Colonic mucosa (tissue), 4 donors: Measurements from ENCODE around the gene GCSAML. TPM values are rescaled to one million over a fixed set of nuclear protein-coding genes. Genes with fewer than 3 reads are reported as not detected.

Experiments used
- DNase-seq: peaks from one replicate; pipeline ENCODE4 v3.0.0-alpha.2; 2020
- H3K27ac ChIP-seq: fragments of 200-600 bp; one replicate; pipeline ENCODE4 v1.8.0; 2021
- H3K27me3 ChIP-seq: fragments of 200-600 bp; one replicate; pipeline ENCODE4 v1.8.0; 2021
- H3K36me3 ChIP-seq: fragments of 200-600 bp; one replicate; pipeline ENCODE4 v1.8.0; 2021
- H3K4me1 ChIP-seq: fragments of 200-600 bp; one replicate; pipeline ENCODE4 v1.8.0; 2021; ENCODE audit warnings: mild to moderate bottlenecking
- H3K4me3 ChIP-seq: fragments of 200-600 bp; one replicate; pipeline ENCODE4 v1.8.0; 2021
- H3K9ac ChIP-seq, 2 donors: one replicate each; pipeline ENCODE4 v1.7.0; 2013; ENCODE audit warnings: control low read depth in 2 of 2, low read depth in 2 of 2, low read length in 2 of 2
- H3K9me3 ChIP-seq: fragments of 200-600 bp; one replicate; pipeline ENCODE4 v1.8.0; 2021
- CTCF ChIP-seq: fragments of 200-600 bp; IDR thresholded peaks from one replicate; pipeline ENCODE4 v1.8.0; 2022; ENCODE audit warnings: antibody characterized with exemption, mild to moderate bottlenecking
- intact Hi-C: fragments of 100-400 bp; cut with DNase I; formaldehyde crosslinking; loops from one replicate; pipeline ENCODE4 v1.14.1; 2022
- total RNA-seq, 2 donors: library from RNA; stranded (reverse); fragmentation: NEBNext Ultra II Directional in 1 of 2; extraction: Animal tissue kit (Norgen Biotek cat#: 25700) in 1 of 2; gene quantifications; one replicate each; pipeline ENCODE4 v1.2.1, GENCODE V29; 2021
- donor health status: healthy.
- donor health status: DM: no; HTN: no; CAD: no.
- donor health status: DM: no; HTN: no; CAD: no.

Gene GCSAML
- total RNA-seq, 2 donors from 2014 or later = 0.40 to 0.48 TPM

- no peaks in the 10 kb centered on the region for H3K36me3 ChIP-seq
- H3K9ac ChIP-seq = no peak within 1 kb of the TSS
- intact Hi-C loops = no loop called here
- no peak within 1 kb of the TSS for H3K4me3 ChIP-seq
- no peaks in the 10 kb centered on the region for H3K27me3 ChIP-seq
- H3K4me1 ChIP-seq = no peaks in the 10 kb centered on the region
- no peaks in the 10 kb centered on the region for H3K9me3 ChIP-seq
- H3K27ac ChIP-seq = no peak within 1 kb of the TSS
- no peak for DNase-seq
- no peak for TF ChIP-seq CTCF
Observed at GRCh38 chr1:247605286-247605685, 56.4 kb downstream of the GCSAML start, which contains the start of gene OR2G3. TSS of gene OR2G3 (plus strand) at chr1:247605586. CDS start at chr1:247605586, 0 bp downstream.

GRCh38 chr1:247613405-247613804 lies 64.5 kb downstream of the GCSAML start:
- no peaks in the 10 kb centered on the region for H3K36me3 ChIP-seq
- H3K9ac ChIP-seq = no peak overlapping the region
- DNase-seq = no peak
- H3K27me3 ChIP-seq = no peaks in the 10 kb centered on the region
- no peaks in the 10 kb centered on the region for H3K4me1 ChIP-seq
- H3K27ac ChIP-seq = no peak overlapping the region
- no peaks in the 10 kb centered on the region for H3K9me3 ChIP-seq
- no peak overlapping the region for H3K4me3 ChIP-seq
- intact Hi-C loops = no loop called here
- TF ChIP-seq CTCF = no peak

GRCh38 chr1:247614625-247615024 lies 65.7 kb downstream of the GCSAML start:
- no peak for TF ChIP-seq CTCF
- intact Hi-C loops = no loop called here
- Histone ChIP-seq H3K9ac (no peak overlapping the region), H3K27ac (no peak overlapping the region), H3K36me3 (no peaks in the 10 kb centered on the region), H3K4me1 (no peaks in the 10 kb centered on the region), H3K4me3 (no peak overlapping the region), H3K27me3 (no peaks in the 10 kb centered on the region), H3K9me3 (no peaks in the 10 kb centered on the region)
- DNase-seq = no peak

Other genes starting within 250 kb of the GCSAML start
- 10 to 100 TPM; 11.7 to 15.6 TPM for gene ZNF496, start 217.3 kb upstream of the GCSAML start, total RNA-seq
- 1 to 10 TPM in 1 of 2 donors, under 1 TPM in 1; 0.22 to 2.2 TPM for gene NLRP3, start 133.0 kb upstream of the GCSAML start, total RNA-seq
- gene OR2B11, start 91.0 kb upstream of the GCSAML start, total RNA-seq = not detected
- not detected for gene OR2C3, start 12.7 kb upstream of the GCSAML start, total RNA-seq
- gene OR2G2, start 39.2 kb downstream of the GCSAML start, total RNA-seq = not detected
- gene OR2G3, start 56.5 kb downstream of the GCSAML start, total RNA-seq = not detected
- not detected for gene OR13G1, start 130.6 kb downstream of the GCSAML start, total RNA-seq
- not detected for gene OR6F1, start 167.5 kb downstream of the GCSAML start, total RNA-seq
- gene OR14K1, start 189.5 kb downstream of the GCSAML start, total RNA-seq = not detected
- gene OR14A2, start 199.0 kb downstream of the GCSAML start, total RNA-seq = not detected
- not detected for gene OR1C1, start 211.4 kb downstream of the GCSAML start, total RNA-seq